Neural cell (in vitro differentiated cells): Measurements from ENCODE around the gene MXI1. TPM values are rescaled to one million over a fixed set of nuclear protein-coding genes. Genes with fewer than 3 reads are reported as not detected.

Source experiments
- H2AFZ ChIP-seq: fragments of 200-600, 300-800 bp; sonication (generic), shearing (Covaris generic); 2 replicates; pipeline ENCODE4 v1.6.0; 2014; ENCODE audit warnings: low read depth, mild to moderate bottlenecking, antibody characterized with exemption, low read length, moderate library complexity
- H3F3A ChIP-seq: fragments of 200-600 bp; shearing (Covaris generic); 2 replicates; pipeline ENCODE4 v1.6.1; 2016; ENCODE audit warnings: mild to moderate bottlenecking, moderate library complexity, mixed read lengths, antibody characterized with exemption, low read length; ENCODE audit not compliant: insufficient read depth, poor library complexity, severe bottlenecking
- H3K27ac ChIP-seq: fragments of 200-600, 300-800 bp; sonication (generic), shearing (Covaris generic); 2 replicates; pipeline ENCODE4 v1.5.1; 2014; ENCODE audit warnings: mild to moderate bottlenecking, low read length, moderate library complexity
- H3K27me3 ChIP-seq: fragments of 300-800, 200-600 bp; sonication (generic), shearing (Covaris generic); 2 replicates; pipeline ENCODE4 v1.6.0; 2014; ENCODE audit warnings: mild to moderate bottlenecking, low read depth, low read length, moderate library complexity; ENCODE audit not compliant: insufficient read depth
- H3K36me3 ChIP-seq: fragments of 300-800, 200-600 bp; sonication (generic), shearing (Covaris generic); 2 replicates; pipeline ENCODE4 v1.5.1; 2014; ENCODE audit warnings: mild to moderate bottlenecking, antibody characterized with exemption, low read length, moderate library complexity; ENCODE audit not compliant: insufficient read depth
- H3K4me2 ChIP-seq: fragments of 300-800, 200-600 bp; sonication (generic), shearing (Covaris generic); 2 replicates; pipeline ENCODE4 v1.6.0; 2014; ENCODE audit warnings: mild to moderate bottlenecking, low read length
- H3K4me3 ChIP-seq: fragments of 300-800, 200-600 bp; sonication (generic), shearing (Covaris generic); 2 replicates; pipeline ENCODE4 v1.5.1; 2014; ENCODE audit warnings: mild to moderate bottlenecking, low read length, moderate library complexity
- H3K79me2 ChIP-seq: fragments of 200-600 bp; shearing (Covaris generic); replicated peaks from 2 replicates; pipeline ENCODE4 v1.6.0; 2014; ENCODE audit warnings: mild to moderate bottlenecking, low read length, moderate library complexity; ENCODE audit not compliant: insufficient read depth
- H3K9ac ChIP-seq: fragments of 300-800, 200-600 bp; sonication (generic), shearing (Covaris generic); 2 replicates; pipeline ENCODE4 v1.6.1; 2016; ENCODE audit warnings: mild to moderate bottlenecking, low read length, mixed read lengths
- H3K9me2 ChIP-seq: fragments of 200-600 bp; shearing (Covaris generic); 2 replicates; pipeline ENCODE4 v1.6.1; 2016; ENCODE audit warnings: mild to moderate bottlenecking, low read length, mixed read lengths; ENCODE audit not compliant: insufficient read depth
- H3K9me3 ChIP-seq: fragments of 200-600, 300-800 bp; sonication (generic), shearing (Covaris generic); 2 replicates; pipeline ENCODE4 v1.6.1; 2016; ENCODE audit warnings: mild to moderate bottlenecking, mixed run types, low read length, moderate library complexity, mixed read lengths
- H4K20me1 ChIP-seq: fragments of 200-600 bp; shearing (Covaris generic); 2 replicates; pipeline ENCODE4 v1.6.1; 2016; ENCODE audit warnings: mild to moderate bottlenecking, mixed run types; ENCODE audit not compliant: insufficient read depth
- EP300 ChIP-seq: fragments of 450-650 bp; conservative IDR thresholded peaks from 2 replicates; pipeline ENCODE4 v1.6.1; 2014; ENCODE audit warnings: antibody characterized with exemption, mild to moderate bottlenecking, moderate library complexity; ENCODE audit not compliant: poor library complexity, severe bottlenecking
- EZH2 ChIP-seq: fragments of 200-600, 300-800 bp; shearing (Covaris generic), sonication (generic); IDR thresholded peaks from 2 replicates; pipeline ENCODE4 v1.6.1; 2014; ENCODE audit warnings: antibody characterized with exemption, low read length, borderline replicate concordance, mild to moderate bottlenecking; ENCODE audit not compliant: insufficient read depth, poor library complexity, severe bottlenecking
- MXI1 ChIP-seq: fragments of 450-650 bp; conservative IDR thresholded peaks from 2 replicates; pipeline ENCODE4 v1.6.1; 2014; ENCODE audit warnings: antibody characterized with exemption, mild to moderate bottlenecking; ENCODE audit not compliant: poor library complexity, severe bottlenecking
- POLR2AphosphoS5 ChIP-seq: IDR thresholded peaks from 2 replicates; pipeline ENCODE4 v1.6.1; 2012
- RAD21 ChIP-seq: fragments of 450-650 bp; conservative IDR thresholded peaks from 2 replicates; pipeline ENCODE4 v1.6.1; 2014; ENCODE audit warnings: antibody characterized with exemption, mild to moderate bottlenecking, moderate library complexity
- SMC3 ChIP-seq: fragments of 450-650 bp; conservative IDR thresholded peaks from 2 replicates; pipeline ENCODE4 v1.6.1; 2014; ENCODE audit warnings: antibody characterized with exemption, mild to moderate bottlenecking, moderate library complexity; ENCODE audit not compliant: poor library complexity
- TAF1 ChIP-seq: IDR thresholded peaks from 2 replicates; pipeline ENCODE4 v1.6.1; 2012; ENCODE audit warnings: low read depth
- polyA plus RNA-seq: library from polyadenylated mRNA; depleted of rRNA; stranded (reverse); fragments of >200 nt; gene quantifications from 2 replicates; pipeline ENCODE4 v1.2.3, GENCODE V29; 2014
- TF ChIP-seq, protein P1 (sequence below): IDR thresholded peaks from 2 replicates; pipeline ENCODE4 v1.6.1; 2012; ENCODE audit warnings: borderline replicate concordance
- TF ChIP-seq, protein P2 (sequence below): fragments of 450-650 bp; IDR thresholded peaks from 2 replicates; pipeline ENCODE4 v1.5.1; 2014; ENCODE audit warnings: antibody characterized with exemption, mild to moderate bottlenecking, moderate library complexity; ENCODE audit not compliant: poor library complexity, severe bottlenecking

The MXI1 gene
- polyA plus RNA-seq, 1 donor from 2014 or later, result 69.5 TPM

DNA sequence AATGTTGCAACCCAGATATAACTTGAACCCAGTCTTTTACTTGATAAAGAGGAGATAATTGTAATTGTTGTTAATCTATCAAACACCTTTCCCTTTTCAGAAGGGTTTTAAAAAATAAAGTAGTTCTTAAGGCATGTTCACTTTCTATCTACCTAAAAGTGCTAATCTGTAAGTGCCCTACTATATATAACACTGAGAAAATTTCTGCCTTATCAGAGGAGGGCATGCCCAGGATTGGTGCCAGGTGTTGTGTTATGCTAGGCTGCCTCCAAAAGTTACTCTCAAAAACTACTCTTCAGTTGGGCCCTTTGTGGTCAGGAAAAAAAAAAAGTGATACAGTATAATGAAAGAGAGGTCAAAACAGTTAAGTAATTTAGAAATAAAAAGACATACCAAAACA, 61.0 kb downstream of the MXI1 start:
- no peaks in the 10 kb centered on the region for H3K9me3 ChIP-seq
- no peaks in the 10 kb centered on the region for H3K27me3 ChIP-seq
- no peaks in the 10 kb centered on the region for H3K9me2 ChIP-seq
- H3K79me2 ChIP-seq, result peaks cover 6% of the 10 kb centered on the region
- H3K36me3 ChIP-seq, result no peaks in the 10 kb centered on the region
- no peak overlapping the region for H3K9ac ChIP-seq
- no peak overlapping the region for H3K4me2 ChIP-seq
- peaks cover 3% of the 10 kb centered on the region for H3F3A ChIP-seq
- H3K27ac ChIP-seq, result no peak overlapping the region
- H2AFZ ChIP-seq, result no peak overlapping the region
- H4K20me1 ChIP-seq, result no peaks in the 10 kb centered on the region
- no peak overlapping the region for H3K4me3 ChIP-seq
- TF ChIP-seq EZH2, result no peak
- no peak for TF ChIP-seq POLR2AphosphoS5
- TF ChIP-seq, protein P1, sequence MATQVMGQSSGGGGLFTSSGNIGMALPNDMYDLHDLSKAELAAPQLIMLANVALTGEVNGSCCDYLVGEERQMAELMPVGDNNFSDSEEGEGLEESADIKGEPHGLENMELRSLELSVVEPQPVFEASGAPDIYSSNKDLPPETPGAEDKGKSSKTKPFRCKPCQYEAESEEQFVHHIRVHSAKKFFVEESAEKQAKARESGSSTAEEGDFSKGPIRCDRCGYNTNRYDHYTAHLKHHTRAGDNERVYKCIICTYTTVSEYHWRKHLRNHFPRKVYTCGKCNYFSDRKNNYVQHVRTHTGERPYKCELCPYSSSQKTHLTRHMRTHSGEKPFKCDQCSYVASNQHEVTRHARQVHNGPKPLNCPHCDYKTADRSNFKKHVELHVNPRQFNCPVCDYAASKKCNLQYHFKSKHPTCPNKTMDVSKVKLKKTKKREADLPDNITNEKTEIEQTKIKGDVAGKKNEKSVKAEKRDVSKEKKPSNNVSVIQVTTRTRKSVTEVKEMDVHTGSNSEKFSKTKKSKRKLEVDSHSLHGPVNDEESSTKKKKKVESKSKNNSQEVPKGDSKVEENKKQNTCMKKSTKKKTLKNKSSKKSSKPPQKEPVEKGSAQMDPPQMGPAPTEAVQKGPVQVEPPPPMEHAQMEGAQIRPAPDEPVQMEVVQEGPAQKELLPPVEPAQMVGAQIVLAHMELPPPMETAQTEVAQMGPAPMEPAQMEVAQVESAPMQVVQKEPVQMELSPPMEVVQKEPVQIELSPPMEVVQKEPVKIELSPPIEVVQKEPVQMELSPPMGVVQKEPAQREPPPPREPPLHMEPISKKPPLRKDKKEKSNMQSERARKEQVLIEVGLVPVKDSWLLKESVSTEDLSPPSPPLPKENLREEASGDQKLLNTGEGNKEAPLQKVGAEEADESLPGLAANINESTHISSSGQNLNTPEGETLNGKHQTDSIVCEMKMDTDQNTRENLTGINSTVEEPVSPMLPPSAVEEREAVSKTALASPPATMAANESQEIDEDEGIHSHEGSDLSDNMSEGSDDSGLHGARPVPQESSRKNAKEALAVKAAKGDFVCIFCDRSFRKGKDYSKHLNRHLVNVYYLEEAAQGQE, result no peak

DNA sequence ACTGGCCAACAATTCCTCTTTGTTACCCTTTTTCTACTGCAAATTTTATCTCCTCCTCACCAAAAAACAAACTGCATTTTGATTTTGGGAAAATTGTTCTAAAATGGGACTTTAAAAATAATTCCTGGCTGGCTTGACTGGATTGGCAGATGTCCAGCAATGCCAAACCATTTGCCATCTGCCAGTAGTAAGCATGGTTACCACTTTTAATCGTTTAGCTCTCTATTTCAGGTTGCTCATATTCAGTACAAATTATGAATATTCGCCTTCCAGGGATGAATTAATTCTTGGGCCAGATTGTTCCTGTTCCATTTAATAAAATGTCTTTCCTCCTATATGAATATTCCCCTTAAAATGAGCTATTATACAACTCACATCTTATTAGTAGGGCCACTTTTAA, 61.6 kb downstream of the MXI1 start:
- Histone ChIP-seq H3K9me2 (no peaks in the 10 kb centered on the region), H2AFZ (no peak overlapping the region), H3K36me3 (no peaks in the 10 kb centered on the region), H3F3A (peaks cover 3% of the 10 kb centered on the region), H3K9me3 (no peaks in the 10 kb centered on the region), H3K4me2 (no peak overlapping the region), H3K9ac (no peak overlapping the region), H4K20me1 (no peaks in the 10 kb centered on the region), H3K4me3 (no peak overlapping the region), H3K27ac (no peak overlapping the region), H3K79me2 (peaks cover 6% of the 10 kb centered on the region), H3K27me3 (no peaks in the 10 kb centered on the region)
- TF ChIP-seq EZH2 (no peak), TAF1 (no peak), SMC3 (no peak), POLR2AphosphoS5 (no peak), RAD21 (no peak), EP300 (no peak), MXI1 (no peak)
- TF ChIP-seq, protein P1, result no peak
- TF ChIP-seq, protein P2, sequence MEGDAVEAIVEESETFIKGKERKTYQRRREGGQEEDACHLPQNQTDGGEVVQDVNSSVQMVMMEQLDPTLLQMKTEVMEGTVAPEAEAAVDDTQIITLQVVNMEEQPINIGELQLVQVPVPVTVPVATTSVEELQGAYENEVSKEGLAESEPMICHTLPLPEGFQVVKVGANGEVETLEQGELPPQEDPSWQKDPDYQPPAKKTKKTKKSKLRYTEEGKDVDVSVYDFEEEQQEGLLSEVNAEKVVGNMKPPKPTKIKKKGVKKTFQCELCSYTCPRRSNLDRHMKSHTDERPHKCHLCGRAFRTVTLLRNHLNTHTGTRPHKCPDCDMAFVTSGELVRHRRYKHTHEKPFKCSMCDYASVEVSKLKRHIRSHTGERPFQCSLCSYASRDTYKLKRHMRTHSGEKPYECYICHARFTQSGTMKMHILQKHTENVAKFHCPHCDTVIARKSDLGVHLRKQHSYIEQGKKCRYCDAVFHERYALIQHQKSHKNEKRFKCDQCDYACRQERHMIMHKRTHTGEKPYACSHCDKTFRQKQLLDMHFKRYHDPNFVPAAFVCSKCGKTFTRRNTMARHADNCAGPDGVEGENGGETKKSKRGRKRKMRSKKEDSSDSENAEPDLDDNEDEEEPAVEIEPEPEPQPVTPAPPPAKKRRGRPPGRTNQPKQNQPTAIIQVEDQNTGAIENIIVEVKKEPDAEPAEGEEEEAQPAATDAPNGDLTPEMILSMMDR, result no peak
